MCF 10A (cell line): Measurements from ENCODE around the gene CDK13. TPM values are rescaled to one million over a fixed set of nuclear protein-coding genes. Genes with fewer than 3 reads are reported as not detected.

ENCODE experiments used
- BruUV-seq: library from RNA; stranded (reverse); fragments of 400-500 nt; replicated peaks from 2 replicates; lab custom pipeline; 2021; lab: Mats Ljungman, UMichigan
- CTCF ChIA-PET: fragments of 300-600 bp; sonication (Branson Sonifier 250); formaldehyde crosslinking; extraction: SDS; loops from one replicate; lab custom pipeline; 2021; ENCODE audit warnings: antibody characterized with exemption, inconsistent platforms; lab: Yijun Ruan, JAX
- POLR2A ChIA-PET: fragments of 300-600, 350-650 bp; sonication (Branson Sonifier 250); formaldehyde crosslinking; extraction: SDS; loops from one replicate; lab custom pipeline; 2020; ENCODE audit warnings: antibody characterized with exemption, inconsistent platforms; lab: Yijun Ruan, JAX
- DNase-seq: peaks from one replicate; pipeline ENCODE4 v3.0.0-alpha.2; 2018; ENCODE audit not compliant: unreplicated experiment
- H3K27ac Mint-ChIP-seq: one replicate; pipeline ENCODE4 v1.8.0; 2022; ENCODE audit warnings: mild to moderate bottlenecking, low read depth, mixed read lengths; ENCODE audit not compliant: unreplicated experiment
- H3K27me3 Mint-ChIP-seq: one replicate; pipeline ENCODE4 v1.8.0; 2022; ENCODE audit warnings: mixed read lengths; ENCODE audit not compliant: insufficient read depth, unreplicated experiment
- H3K36me3 Mint-ChIP-seq: one replicate; pipeline ENCODE4 v1.8.0; 2022; ENCODE audit warnings: mild to moderate bottlenecking, moderate library complexity, mixed read lengths; ENCODE audit not compliant: insufficient read depth, unreplicated experiment
- H3K4me1 Mint-ChIP-seq: one replicate; pipeline ENCODE4 v1.8.0; 2022; ENCODE audit warnings: mixed read lengths; ENCODE audit not compliant: insufficient read depth, unreplicated experiment
- H3K4me3 Mint-ChIP-seq: one replicate; pipeline ENCODE4 v1.8.0; 2022; ENCODE audit warnings: mild to moderate bottlenecking, moderate library complexity, mixed read lengths; ENCODE audit not compliant: unreplicated experiment
- H3K9me3 Mint-ChIP-seq: one replicate; pipeline ENCODE4 v1.8.0; 2022; ENCODE audit warnings: mixed read lengths; ENCODE audit not compliant: unreplicated experiment
- intact Hi-C: fragments of 100-400 bp; cut with micrococcal nuclease; formaldehyde crosslinking; loops from 2 replicates; pipeline ENCODE4 v1.14.1; 2022
- total RNA-seq: library from RNA; stranded (reverse); gene quantifications from 2 replicates; pipeline ENCODE4 v1.2.3, GENCODE V29; 2022
- TF ChIP-seq, protein P1 (sequence below): fragments of 200-600 bp; IDR thresholded peaks from one replicate; pipeline ENCODE4 v1.8.0; 2022; ENCODE audit warnings: antibody characterized with exemption, mild to moderate bottlenecking; ENCODE audit not compliant: unreplicated experiment

CDK13 gene
- total RNA-seq, 1 experiment from 2014 or later = 50.2 TPM

DNA sequence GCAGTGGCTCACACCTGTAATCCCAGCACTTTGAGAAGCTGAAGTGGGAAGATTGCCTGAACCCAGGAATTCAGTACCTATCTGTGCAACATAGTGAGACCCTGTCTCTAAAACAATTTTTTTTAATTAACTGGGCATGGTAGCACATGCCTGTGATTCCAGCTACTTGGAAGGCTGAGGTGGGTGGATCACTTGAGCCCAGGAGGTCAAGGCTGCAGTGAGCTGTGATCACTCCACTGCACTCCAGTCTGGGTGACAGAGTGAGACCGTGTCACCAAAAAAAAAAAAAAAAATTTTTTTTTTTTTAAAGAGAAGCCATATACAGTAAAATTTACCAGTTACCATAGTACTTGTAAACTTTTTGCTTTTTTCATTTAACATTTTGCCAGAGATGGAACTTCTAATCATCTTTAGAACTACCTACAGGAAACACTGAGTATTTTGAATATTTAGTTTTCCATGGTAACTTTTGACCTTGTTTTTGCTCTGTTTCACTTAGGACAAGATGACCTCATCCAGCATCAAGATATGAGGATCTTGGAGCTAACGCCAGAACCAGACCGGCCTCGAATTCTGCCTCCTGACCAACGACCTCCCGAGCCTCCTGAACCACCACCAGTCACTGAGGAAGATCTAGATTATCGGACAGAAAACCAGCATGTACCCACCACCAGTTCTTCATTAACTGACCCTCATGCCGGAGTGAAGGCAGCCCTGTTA is 143.7 kb downstream of the CDK13 start:
- Mint-ChIP-seq H3K36me3 (peaks cover 81% of the 10 kb centered on the region), H3K9me3 (no peaks in the 10 kb centered on the region), H3K4me3 (no peak overlapping the region), H3K4me1 (no peaks in the 10 kb centered on the region), H3K27ac (no peak overlapping the region), H3K27me3 (no peaks in the 10 kb centered on the region)
- BruUV-seq = no TSS peak
- ChIA-PET CTCF (interaction anchor here (0.8 to 1.0 kb wide), 2 partner anchors 9 to 14 kb away, joined by 3 read pairs; no protein-coding TSS in a partner anchor), POLR2A (interaction anchor here (0.7 kb wide), 1 partner anchor 206 kb away, joined by 3 read pairs; no protein-coding TSS in a partner anchor)
- TF ChIP-seq, protein P1, sequence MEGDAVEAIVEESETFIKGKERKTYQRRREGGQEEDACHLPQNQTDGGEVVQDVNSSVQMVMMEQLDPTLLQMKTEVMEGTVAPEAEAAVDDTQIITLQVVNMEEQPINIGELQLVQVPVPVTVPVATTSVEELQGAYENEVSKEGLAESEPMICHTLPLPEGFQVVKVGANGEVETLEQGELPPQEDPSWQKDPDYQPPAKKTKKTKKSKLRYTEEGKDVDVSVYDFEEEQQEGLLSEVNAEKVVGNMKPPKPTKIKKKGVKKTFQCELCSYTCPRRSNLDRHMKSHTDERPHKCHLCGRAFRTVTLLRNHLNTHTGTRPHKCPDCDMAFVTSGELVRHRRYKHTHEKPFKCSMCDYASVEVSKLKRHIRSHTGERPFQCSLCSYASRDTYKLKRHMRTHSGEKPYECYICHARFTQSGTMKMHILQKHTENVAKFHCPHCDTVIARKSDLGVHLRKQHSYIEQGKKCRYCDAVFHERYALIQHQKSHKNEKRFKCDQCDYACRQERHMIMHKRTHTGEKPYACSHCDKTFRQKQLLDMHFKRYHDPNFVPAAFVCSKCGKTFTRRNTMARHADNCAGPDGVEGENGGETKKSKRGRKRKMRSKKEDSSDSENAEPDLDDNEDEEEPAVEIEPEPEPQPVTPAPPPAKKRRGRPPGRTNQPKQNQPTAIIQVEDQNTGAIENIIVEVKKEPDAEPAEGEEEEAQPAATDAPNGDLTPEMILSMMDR = no peak
- DNase-seq = no peak
- intact Hi-C loops = no loop called here

DNA sequence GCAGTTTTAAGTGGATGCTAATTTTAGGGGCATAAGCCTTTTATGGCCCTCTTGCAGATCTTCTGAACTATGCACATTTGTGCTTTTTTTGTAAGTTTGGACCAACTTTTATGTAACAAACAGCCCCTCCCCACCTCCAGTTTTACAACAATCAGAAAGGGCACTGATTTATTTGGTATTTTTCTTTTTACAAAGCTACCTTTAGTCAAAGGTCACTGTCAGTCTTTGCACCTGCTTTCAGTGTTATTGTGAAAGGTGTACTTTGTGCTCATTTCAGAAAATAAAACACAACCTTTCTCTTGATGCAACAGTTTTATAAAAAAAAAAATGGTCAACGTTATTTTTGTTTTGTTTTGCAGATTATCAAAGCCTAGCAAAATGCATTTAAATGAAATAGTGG is 145.2 kb downstream of the CDK13 start:
- Mint-ChIP-seq H3K27ac (no peak overlapping the region), H3K36me3 (peaks cover 74% of the 10 kb centered on the region), H3K4me3 (no peak overlapping the region), H3K27me3 (no peaks in the 10 kb centered on the region), H3K9me3 (no peaks in the 10 kb centered on the region), H3K4me1 (no peaks in the 10 kb centered on the region)
- no peak for DNase-seq
- BruUV-seq = TSS peak; percentile 26
- intact Hi-C loops = no loop called here
- TF ChIP-seq, protein P1 = no peak
- CTCF ChIA-PET = interaction anchor here (1.2 kb wide), 1 partner anchor 515 kb away, joined by 4 read pairs; no protein-coding TSS in a partner anchor
- POLR2A ChIA-PET = no interaction called here

DNA sequence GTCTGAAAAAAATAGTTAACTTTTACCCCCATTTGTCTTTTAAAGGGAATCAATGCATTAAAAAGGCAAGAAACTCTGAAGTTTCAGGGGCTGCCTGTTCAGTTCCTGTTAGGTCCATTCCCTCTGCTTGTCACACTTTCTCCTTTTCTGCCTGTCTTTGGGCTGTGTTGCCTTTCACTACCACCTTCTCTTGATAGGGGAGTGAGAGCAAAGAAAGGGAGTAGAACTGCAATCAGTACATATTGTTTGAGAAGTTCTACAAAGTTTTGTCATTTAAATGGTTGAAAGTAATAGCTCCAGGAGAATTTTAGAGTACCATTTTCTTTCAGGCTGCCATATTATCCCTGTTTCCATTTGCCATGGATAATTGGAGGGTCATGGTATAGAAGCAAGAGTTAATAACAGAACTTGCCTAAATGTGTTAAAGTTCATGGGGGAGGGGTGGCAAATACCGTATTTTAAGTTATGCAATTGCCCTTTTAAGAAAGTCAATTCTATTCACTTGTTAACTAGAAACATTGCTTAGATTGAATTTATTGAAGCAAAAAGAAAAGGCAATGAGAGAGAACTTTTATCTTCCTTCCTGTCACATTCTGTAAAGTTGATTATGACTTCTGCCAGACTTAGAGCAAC is 145.8 kb downstream of the CDK13 start:
- Mint-ChIP-seq H3K9me3 (no peaks in the 10 kb centered on the region), H3K4me1 (no peaks in the 10 kb centered on the region), H3K27ac (no peak overlapping the region), H3K27me3 (no peaks in the 10 kb centered on the region), H3K4me3 (no peak overlapping the region), H3K36me3 (peaks cover 72% of the 10 kb centered on the region)
- TF ChIP-seq, protein P1 = no peak
- CTCF ChIA-PET = interaction anchor here (1.2 kb wide), 1 partner anchor 515 kb away, joined by 4 read pairs; no protein-coding TSS in a partner anchor
- no peak for DNase-seq
- POLR2A ChIA-PET = no interaction called here
- intact Hi-C loops = no loop called here
- no TSS peak for BruUV-seq

DNA sequence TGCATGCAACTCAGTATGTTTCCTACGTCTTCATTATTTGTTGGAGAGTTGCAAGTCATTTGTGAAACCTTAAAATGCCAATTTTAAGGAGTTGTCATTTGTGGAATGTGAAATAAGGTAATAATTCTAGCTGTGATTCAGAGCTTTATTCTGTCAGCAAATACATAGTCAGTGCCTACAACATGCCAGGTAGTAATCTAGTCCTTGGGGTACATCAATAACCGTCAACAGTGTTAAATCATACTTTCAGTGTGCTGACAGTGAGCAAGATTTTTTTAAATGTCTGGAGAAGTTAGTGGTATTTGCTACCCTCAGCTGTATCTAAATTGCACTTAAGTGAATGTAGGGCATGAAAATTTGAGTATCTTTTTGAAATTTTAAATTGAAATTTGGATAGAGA is 147.7 kb downstream of the CDK13 start:
- intact Hi-C loops = no loop called here
- POLR2A ChIA-PET = no interaction called here

More for the DNA sequence above, 147.7 kb downstream of the CDK13 start:
- Mint-ChIP-seq H3K4me3 (no peak overlapping the region), H3K9me3 (no peaks in the 10 kb centered on the region), H3K4me1 (no peaks in the 10 kb centered on the region), H3K36me3 (peaks cover 59% of the 10 kb centered on the region), H3K27me3 (no peaks in the 10 kb centered on the region), H3K27ac (no peak overlapping the region)
- no TSS peak for BruUV-seq
- no peak for DNase-seq
- TF ChIP-seq, protein P1 = no peak
- CTCF ChIA-PET = no interaction called here
